GM19099 (cell line): ENCODE data around the gene TRPT1.

Source experiments
- POLR2A ChIP-seq: IDR thresholded peaks from 3 replicates; pipeline ENCODE4 v1.6.1; 2011; ENCODE audit warnings: low read depth; ENCODE audit not compliant: insufficient read length; ENCODE audit errors: extremely low read depth

Gene TRPT1

DNA sequence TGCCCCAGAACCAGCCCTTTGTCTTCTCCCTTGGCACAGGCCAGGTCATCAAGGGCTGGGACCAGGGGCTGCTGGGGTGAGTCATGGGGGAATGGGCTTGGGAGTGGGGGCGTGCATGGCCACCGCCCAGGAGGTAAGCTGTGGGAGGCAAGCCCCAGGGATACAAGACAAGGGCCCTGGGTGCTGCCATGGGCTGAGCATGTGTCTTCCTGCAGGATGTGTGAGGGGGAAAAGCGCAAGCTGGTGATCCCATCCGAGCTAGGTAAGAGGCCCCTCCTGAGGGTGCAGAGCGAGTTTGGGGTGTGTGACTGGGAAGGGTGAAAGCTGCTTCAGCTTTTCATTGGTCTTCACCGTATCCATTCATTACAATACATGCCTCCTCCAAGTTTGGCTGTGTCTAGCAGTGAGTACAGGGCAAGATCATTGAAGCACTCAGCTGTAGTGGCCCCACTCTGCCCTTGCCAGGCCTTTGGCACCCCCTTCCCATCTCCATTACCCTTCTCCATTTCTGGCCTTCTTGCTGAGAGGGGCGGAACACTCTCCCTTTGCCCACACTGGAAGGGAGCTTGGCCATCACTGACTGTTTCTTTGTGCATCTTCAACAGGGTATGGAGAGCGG lies 17.4 kb upstream of the TRPT1 start:
- TF ChIP-seq POLR2A: no peak

DNA sequence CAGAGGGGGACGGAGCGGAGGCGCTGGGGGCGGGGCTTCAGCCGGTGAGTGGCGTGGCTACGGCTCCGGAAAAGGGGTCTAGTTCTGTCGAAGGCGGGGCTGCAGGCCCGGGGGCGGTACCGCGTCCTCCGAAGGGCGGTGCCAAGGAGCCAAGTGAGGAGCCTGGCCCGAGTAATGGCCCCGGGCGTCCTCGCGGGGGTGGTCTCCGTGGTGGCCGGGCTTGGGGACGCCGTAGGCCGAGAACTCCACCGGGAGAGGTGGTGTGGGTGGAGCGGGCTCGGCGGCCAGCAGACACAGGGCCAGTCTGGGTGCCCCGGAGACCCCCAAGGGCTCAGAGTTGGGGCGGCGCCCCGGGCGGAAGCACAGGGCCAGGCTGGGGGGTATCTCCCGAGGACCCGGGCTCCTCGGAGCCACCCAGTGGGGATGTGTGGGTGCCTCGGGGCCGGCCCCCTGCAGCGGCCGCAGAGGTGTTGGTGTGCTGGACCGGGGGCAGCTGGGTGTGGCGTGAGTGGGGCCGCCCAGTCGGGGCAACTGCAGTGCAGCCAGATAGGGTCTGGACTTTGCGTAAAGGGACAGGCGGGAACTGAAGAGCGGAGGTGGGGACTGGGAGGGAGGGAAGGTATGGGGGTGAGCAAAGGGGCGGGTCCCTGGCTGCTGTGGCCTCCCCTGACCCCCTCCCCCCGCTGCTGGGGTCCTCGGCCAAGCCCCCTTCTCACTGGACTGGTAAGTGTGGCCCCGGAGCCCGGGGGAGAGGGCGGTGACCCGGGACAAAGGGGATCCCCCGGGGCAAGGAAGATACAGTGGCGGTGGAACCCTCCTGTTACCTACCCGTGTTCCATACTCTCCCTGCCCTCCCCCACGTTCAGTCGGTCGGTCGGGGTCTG lies 15.7 kb upstream of the TRPT1 start:
- TF ChIP-seq POLR2A: peak; percentile 53

DNA sequence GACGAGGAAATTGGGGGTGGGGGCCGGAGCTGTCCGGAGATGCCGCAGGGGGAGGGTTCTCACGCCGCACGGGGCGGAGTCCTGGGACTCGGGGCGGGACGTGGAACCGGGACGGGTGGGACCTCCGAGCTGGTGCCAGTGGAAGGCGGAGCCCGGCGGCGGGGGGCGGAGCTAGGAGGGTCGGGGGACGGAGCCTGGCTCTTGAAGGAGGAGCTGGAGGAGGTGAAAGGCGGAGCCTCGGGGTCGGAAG lies 15.2 kb upstream of the TRPT1 start:
- no peak for TF ChIP-seq POLR2A

DNA sequence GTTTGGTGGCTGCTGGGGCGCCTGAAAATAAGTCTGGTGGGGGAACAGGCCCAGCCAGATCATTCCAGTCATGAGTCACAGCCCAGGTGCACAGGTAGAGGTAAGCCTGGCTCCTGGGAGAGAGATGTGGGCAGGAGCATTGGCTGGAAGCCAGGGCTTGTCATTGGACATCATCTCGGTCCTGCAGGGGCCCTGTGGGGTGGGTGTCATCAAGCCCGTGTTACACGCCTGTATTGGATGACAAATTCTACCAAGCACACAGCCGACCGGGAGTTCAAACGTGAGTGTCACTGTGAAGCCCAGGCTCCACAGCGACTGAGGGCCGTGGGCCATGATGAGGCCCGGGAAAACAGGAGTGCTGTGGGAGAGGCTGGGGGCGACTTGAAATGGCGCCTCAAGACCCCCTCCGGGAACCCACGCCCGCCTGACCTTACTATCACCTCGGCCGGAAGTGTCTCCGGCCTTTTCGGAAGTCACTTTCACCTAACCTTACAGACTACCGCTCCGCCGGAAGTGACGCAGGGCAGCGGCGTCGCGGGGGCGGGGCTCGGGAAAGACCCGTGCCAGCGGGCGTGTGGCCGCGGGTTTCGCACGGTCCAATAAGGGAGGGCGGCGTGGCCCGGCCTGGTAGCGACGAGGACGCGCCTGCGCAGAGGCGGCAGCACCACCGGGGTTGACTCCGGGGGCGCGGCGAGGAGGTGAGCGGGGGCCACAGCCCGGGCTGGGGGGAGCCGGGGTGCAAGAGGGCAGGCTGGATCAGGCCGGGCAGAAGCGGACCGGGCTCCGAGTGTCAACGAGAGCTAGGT lies 14.7 kb upstream of the TRPT1 start, which contains the start of gene FKBP2:
TSS of gene FKBP2 (plus strand) at position 661 of the 806 bp plus-strand sequence. CDS start 1,293 bp downstream, outside the sequence.
- peak; percentile 90 for TF ChIP-seq POLR2A

DNA sequence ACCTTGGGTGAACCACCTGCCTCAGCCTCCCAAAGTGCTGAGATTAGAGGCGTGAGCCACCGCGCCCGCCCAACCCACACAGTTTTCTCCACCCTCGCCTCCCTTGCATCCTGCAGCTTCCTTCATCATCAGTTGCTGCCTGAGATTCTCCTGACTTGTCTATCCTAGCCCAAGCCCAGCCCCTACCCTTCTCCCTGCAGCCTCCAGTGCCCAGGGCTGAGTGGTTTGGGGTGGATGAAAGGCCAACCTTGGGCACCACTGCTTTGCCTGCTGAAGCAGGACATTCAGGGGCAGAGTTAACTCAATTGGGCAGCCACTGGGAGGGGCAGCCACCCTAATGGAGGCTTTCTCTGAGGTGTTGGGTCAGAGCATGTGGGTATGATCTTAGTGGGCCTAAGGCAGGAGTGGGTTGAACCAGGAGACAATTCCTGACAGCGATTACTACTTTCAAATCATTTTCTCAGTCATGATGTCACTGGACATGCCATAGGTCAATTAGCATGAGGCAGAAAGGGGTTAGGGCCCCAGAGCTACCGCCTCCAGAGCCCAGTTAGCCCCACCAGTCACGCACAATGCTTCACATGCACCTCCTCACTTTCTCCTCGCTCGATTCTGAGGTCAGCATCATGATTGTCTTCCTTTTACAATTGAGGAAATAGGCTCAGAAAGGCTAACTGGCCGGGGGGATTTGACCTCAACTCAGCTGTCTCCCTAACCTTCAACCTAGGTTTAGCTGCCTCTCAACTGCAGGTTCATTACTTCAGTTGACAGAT lies 13.9 kb upstream of the TRPT1 start:
- no peak for TF ChIP-seq POLR2A

DNA sequence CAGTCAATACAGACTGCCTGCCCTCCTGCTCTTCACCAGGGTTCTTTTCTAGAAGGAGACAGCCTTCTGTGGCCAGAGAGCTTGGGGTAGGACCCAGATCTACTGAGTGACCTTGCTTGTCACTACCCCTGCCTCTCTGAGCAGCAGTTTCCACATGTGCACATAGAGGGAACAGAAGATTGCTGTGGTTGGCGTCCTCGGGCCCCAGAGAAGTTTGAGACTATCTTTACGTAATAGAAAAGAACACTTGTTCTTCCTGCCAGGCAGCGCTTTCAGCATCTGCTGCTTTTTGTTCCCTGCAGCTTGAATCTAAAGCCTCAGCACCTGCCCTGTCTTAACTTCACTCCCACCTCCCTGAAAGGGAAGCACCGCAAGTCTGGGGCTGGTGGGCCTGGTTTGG lies 13.0 kb upstream of the TRPT1 start:
- no peak for TF ChIP-seq POLR2A

DNA sequence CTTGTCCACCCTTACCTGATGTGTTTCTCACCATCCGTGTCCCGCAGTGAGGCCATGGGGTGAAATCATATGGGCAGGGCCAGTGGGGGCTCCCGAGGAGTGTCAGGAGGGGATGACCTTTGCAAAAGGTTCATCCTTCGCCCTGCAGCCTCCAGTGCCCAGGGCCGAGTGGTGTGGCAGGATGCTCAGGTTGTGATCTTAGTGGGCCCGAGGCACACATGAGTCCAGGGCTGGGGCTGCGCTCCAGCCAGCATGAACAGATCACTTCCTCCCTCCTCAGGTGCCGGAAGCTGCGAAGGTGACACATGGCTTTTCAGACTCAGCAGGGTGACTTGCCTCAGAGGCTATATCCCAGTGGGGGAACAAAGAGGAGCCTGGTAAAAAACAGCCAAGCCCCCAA lies 12.1 kb upstream of the TRPT1 start:
- TF ChIP-seq POLR2A: no peak

DNA sequence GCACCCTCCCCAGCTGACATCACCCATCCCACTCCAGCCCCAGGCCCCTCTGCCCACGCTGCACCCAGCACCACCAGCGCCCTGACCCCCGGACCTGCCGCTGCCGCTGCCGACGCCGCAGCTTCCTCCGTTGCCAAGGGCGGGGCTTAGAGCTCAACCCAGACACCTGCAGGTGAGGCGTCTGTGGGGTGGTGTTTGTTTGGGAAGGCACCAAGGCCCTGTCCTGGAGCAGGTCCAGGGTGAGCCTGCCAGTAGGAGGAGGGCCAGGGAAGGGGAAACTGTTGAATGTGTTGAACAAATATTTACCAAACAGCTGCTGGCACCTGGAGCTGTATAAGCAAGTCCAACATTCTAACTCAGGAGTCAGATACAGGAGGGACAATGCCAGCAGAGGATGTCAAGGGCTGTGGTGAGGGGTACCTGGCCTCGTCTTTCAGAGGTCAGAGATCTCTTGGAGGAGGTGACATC lies 11.5 kb upstream of the TRPT1 start:
- no peak for TF ChIP-seq POLR2A

DNA sequence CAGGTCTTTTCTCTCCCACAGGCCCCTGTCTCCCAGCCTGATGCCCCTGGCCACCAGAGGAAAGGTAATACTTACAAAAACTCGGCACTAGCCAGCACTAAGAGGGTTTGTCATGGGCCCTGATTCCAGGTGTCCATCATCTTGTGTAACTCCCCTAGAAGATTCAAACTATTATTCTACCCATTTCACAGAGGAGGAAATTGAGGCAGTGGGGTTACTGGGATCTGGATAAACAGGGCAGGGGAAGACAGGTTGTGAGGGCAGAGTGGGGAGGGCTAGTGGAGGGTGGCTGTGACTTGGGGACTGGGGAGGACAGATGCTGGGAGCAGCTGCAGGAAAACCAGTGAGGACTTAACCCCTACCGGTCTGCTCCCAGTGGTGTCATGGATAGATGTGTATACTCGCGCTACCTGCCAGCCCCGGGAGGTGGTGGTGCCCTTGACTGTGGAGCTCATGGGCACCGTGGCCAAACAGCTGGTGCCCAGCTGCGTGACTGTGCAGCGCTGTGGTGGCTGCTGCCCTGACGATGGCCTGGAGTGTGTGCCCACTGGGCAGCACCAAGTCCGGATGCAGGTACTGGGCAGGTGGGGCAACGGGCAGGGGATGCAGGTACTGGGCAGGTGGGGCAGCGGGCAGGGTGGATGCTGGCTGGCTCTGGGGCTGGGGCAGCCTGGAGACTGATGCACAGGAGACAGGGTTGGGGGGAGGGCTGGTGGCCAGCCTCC lies 9.6 kb upstream of the TRPT1 start:
- no peak for TF ChIP-seq POLR2A

DNA sequence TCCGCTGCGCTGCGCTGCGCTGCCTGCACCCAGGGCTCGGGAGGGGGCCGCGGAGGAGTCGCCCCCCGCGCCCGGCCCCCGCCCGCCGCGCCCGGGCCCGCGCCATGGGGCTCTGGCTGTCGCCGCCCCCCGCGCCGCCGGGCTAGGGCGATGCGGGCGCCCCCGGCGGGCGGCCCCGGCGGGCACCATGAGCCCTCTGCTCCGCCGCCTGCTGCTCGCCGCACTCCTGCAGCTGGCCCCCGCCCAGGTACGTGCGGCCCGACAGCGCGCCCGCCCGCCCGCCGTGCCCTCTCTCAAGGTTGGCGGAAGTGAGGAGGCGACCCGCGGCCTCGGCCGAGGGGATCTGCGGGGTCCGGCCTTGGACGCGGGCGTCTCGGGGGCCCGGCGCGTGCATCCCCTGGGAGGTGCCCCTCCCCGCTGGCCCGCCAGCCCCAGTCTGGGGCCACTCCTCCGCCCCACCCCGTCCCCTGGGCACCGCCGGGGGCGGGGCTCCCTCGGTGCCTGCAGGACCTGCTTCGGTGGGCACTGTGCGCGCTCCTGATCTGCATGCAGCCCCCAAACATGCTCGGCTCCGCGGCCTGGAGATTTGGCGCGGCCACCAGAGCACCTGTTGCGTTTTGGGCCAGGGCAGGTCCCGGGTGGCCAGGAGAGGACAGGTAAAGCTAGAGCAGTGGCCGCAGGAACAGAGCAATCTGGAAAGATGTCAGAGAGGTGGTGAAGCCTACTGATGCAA lies 8.8 kb upstream of the TRPT1 start:
- TF ChIP-seq POLR2A: peak; percentile 40

DNA sequence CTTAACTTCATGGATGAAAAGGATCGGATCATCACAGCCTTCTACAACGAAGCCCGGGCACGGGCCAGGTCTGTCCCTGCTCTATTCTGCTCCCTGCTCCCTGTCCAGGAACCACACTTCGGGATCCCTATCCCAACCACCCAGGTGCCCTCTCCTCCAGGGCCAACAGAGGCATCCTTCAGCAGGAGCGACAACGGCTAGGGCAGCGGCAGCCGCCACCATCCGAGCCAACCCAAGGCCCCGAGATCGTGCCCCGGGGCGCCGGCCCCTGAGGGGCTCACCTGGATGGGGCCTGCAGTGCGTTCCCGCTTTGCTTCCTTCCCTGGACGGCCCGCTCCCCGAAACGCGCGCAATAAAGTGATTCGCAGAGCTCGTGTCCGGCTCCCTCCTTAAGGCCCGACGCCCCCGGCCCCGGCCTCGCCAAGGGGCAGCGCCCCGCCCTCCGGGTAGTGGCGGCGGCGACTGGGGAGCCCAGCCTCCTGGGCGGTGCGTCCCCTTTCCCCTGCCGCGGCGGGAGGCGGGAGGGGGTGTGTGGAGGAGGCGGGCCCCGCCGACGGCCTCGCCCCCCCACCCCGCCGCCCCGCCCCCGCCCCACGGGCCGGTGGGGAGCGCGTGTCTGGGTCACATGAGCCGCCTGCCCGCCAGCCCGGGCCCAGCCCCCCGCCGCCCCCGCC lies 8.1 kb upstream of the TRPT1 start, which contains the start of gene VEGFB:
TSS of gene VEGFB (plus strand) at position 672 of the 674 bp plus-strand sequence. CDS start 250 bp downstream, outside the sequence.
- no peak for TF ChIP-seq POLR2A

DNA sequence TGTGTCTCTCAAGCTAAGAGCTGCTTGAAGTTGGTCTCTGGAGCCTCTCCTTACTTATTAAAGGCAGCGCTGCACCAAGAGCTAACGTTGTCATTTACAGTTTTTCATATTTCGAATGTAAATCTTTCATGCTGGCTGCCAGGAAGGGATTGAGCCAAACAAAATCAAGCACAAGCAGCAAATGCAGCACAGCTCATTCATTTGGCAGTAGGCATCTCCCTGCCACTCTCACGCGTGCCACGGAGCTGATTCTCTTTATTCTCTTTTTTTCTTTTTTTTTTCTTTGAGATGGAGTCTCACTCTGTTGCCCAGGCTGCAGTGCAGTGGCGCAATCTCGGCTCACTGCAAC lies 7.0 kb upstream of the TRPT1 start:
- TF ChIP-seq POLR2A: no peak

DNA sequence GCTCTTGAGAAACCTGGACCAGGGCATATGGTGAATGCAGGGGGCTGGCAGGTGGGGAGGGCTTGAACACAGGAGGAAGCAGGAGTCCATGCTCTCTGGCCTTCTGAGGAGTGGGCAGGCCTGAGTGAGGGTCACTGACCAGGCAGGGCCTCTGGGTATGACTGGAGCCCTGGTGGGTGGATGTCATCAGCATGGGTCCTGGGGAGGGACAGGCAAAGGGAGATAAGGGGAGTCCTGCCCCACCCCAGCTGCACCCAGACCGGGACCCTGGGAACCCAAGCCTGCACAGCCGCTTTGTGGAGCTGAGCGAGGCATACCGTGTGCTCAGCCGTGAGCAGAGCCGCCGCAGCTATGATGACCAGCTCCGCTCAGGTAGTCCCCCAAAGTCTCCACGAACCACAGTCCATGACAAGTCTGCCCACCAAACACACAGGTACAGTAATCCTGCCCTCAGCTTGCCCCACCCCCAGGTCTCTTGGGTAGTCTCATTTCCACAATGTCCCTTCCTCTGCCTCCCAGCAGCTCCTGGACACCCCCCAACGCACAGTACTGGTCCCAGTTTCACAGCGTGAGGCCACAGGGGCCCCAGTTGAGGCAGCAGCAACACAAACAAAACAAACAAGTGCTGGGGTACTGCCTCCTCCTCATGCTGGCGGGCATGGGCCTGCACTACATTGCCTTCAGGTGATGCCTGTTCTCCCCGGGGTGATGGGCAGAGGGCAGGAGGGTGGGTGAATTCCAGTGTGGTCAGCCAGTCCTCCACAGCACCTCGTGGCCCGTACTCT lies 6.4 kb upstream of the TRPT1 start:
- TF ChIP-seq POLR2A: no peak

DNA sequence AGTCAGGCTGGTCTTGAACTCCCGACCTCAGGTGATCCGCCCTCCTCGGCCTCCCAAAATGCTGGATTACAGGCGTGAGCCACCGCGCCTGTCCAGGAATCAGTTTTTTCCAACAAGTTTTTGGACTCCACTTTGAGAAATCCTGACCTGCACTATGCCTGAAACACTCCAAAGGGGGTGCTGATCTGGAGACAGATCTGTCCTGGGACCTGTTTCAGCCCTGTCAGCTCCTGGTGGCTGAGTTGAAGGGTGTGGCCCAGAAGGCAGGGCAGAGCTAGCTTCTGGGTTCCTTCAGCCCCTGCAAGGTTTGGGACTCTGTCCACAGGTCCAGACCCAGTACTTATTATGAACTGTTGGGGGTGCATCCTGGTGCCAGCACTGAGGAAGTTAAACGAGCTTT lies 5.6 kb upstream of the TRPT1 start:
- no peak for TF ChIP-seq POLR2A
